GM21381 (cell line): Measurements from ENCODE around the gene CEMIP.

Experiments used
- ATAC-seq: cut with Tn5 transposase; IDR thresholded peaks from one replicate; pipeline ENCODE4 v1.9.1; 2021; ENCODE audit warnings: mild to moderate bottlenecking, moderate library complexity; ENCODE audit not compliant: unreplicated experiment

The CEMIP gene

GRCh38 chr15:80778964-80779657 lies at the start of gene CEMIP:
CEMIP (plus strand) TSS chr15:80779370; CDS start chr15:80873880, 94,510 bp downstream.
- no peak for ATAC-seq

GRCh38 chr15:80730387-80730786 lies 48.8 kb upstream of the CEMIP start:
- ATAC-seq: no peak

- ATAC-seq: no peak
Measured at GRCh38 chr15:80730926-80731325, 48.2 kb upstream of the CEMIP start.

- ATAC-seq: no peak
Measured at GRCh38 chr15:80732167-80732566, 47.0 kb upstream of the CEMIP start.

GRCh38 chr15:80732818-80733217 lies 46.4 kb upstream of the CEMIP start:
- ATAC-seq: no peak

- no peak for ATAC-seq
Measured at GRCh38 chr15:80733460-80733859, 45.7 kb upstream of the CEMIP start.

GRCh38 chr15:80735344-80735743 lies 43.8 kb upstream of the CEMIP start:
- ATAC-seq: no peak

- ATAC-seq: no peak
Measured at GRCh38 chr15:80736560-80736959, 42.6 kb upstream of the CEMIP start.

GRCh38 chr15:80739919-80740318 lies 39.3 kb upstream of the CEMIP start:
- ATAC-seq: no peak

- no peak for ATAC-seq
Measured at GRCh38 chr15:80742081-80742480, 37.1 kb upstream of the CEMIP start.

- ATAC-seq: no peak
Measured at GRCh38 chr15:80743189-80743833, 35.9 kb upstream of the CEMIP start.

- ATAC-seq: no peak
Measured at GRCh38 chr15:80744415-80744814, 34.8 kb upstream of the CEMIP start.

- ATAC-seq: no peak
Measured at GRCh38 chr15:80744826-80745225, 34.3 kb upstream of the CEMIP start.

GRCh38 chr15:80745888-80746287 lies 33.3 kb upstream of the CEMIP start:
- no peak for ATAC-seq

GRCh38 chr15:80747317-80748053 lies 31.7 kb upstream of the CEMIP start:
- ATAC-seq: no peak

- ATAC-seq: no peak
Measured at GRCh38 chr15:80749589-80749988, 29.6 kb upstream of the CEMIP start.

GRCh38 chr15:80750575-80750974 lies 28.6 kb upstream of the CEMIP start:
- ATAC-seq: no peak

GRCh38 chr15:80752204-80752603 lies 27.0 kb upstream of the CEMIP start:
- no peak for ATAC-seq

GRCh38 chr15:80753161-80753560 lies 26.0 kb upstream of the CEMIP start:
- ATAC-seq: no peak

GRCh38 chr15:80754014-80754413 lies 25.2 kb upstream of the CEMIP start:
- ATAC-seq: no peak

GRCh38 chr15:80755885-80756284 lies 23.3 kb upstream of the CEMIP start:
- ATAC-seq: no peak
